K562 (cell line): ENCODE data around the gene CUX1. TPM values are rescaled to one million over a fixed set of nuclear protein-coding genes. Genes with fewer than 3 reads are reported as not detected.

Experiments
- ATAC-seq: fragments of 200-7000 bp; cut with Tn5 transposase; 3 replicates; pipeline ENCODE4 v1.9.1; 2020; ENCODE audit warnings: moderate library complexity
- BruUV-seq: library from RNA; stranded (reverse); fragments of 400-500 nt; replicated peaks from 2 replicates; lab custom pipeline; 2021; lab: Mats Ljungman, UMichigan
- CTCF ChIA-PET: fragments of 300-600 bp; formaldehyde crosslinking; extraction: SDS; loops from one replicate; lab custom pipeline; 2021; ENCODE audit warnings: low intra/inter-chr PET ratio; lab: Yijun Ruan, JAX
- POLR2A ChIA-PET: fragments of 300-600, 350-650 bp; sonication (Branson Sonifier 250); formaldehyde crosslinking; extraction: SDS; loops from one replicate; lab custom pipeline; 2021; ENCODE audit warnings: antibody characterized with exemption, inconsistent platforms; lab: Yijun Ruan, JAX
- DNase-seq, 4 experiments: peaks; one replicate each; pipeline versions ENCODE4 v3.0.0 to v3.0.0-alpha.2; 2011 to 2018; ENCODE audit warnings: low spot score in 3 of 4, mixed read lengths in 3 of 4; ENCODE audit errors: extremely low read depth in 1 of 4
- FAIRE-seq: peaks from 2 replicates; lab custom pipeline; 2011; peaks lifted over from hg19 to GRCh38; lab: Jason Lieb, UNC
- H2AFZ ChIP-seq: 2 replicates; pipeline ENCODE4 v1.6.0; 2011; ENCODE audit warnings: low read depth, low read length, control low read depth, inconsistent platforms
- H3K27ac ChIP-seq: fragments of 200-600 bp; 3 replicates; pipeline ENCODE4 v1.8.0; 2011; ENCODE audit warnings: low read depth, mild to moderate bottlenecking, control low read depth, inconsistent platforms, low read length, moderate library complexity, mixed read lengths; ENCODE audit errors: extremely low read depth
- H3K27me3 ChIP-seq, 2 experiments: fragments of 300-600 bp in 1 of 2; 2 replicates in 1 of 2; 3 replicates in 1 of 2; pipeline versions ENCODE4 v1.6.0 to v1.8.0; 2011; ENCODE audit warnings: inconsistent platforms in 2 of 2, low read length in 2 of 2, mild to moderate bottlenecking in 1 of 2, mixed read lengths in 1 of 2, moderate library complexity in 1 of 2; ENCODE audit not compliant: control insufficient read depth in 2 of 2, insufficient read depth in 2 of 2
- H3K36me3 ChIP-seq: fragments of 300-600 bp; 3 replicates; pipeline ENCODE4 v1.8.0; 2011; ENCODE audit warnings: mild to moderate bottlenecking, low read length, inconsistent platforms; ENCODE audit not compliant: control insufficient read depth, insufficient read depth
- H3K4me1 ChIP-seq, 2 experiments: fragments of 200-600 bp in 1 of 2; replicated peaks in 1 of 2; 2 replicates in 1 of 2; 3 replicates in 1 of 2; pipeline versions ENCODE4 v1.5.1 to v1.8.0; 2011; ENCODE audit warnings: inconsistent platforms in 2 of 2, low read length in 2 of 2, mild to moderate bottlenecking in 1 of 2, mixed read lengths in 1 of 2, moderate library complexity in 1 of 2; ENCODE audit not compliant: control insufficient read depth in 2 of 2, insufficient read depth in 2 of 2
- H3K4me2 ChIP-seq: 2 replicates; pipeline ENCODE4 v1.6.1; 2011; ENCODE audit warnings: low read length, control low read depth, inconsistent platforms, mixed read lengths; ENCODE audit not compliant: insufficient read depth
- H3K4me3 ChIP-seq: fragments of 200-600 bp; sonication (generic), shearing (Covaris generic); 2 replicates; pipeline ENCODE4 v1.5.1; 2016; ENCODE audit warnings: control low read depth, inconsistent platforms
- H3K79me2 ChIP-seq: fragments of 200-600 bp; 3 replicates; pipeline ENCODE4 v1.8.0; 2011; ENCODE audit warnings: low read length, inconsistent platforms; ENCODE audit not compliant: control insufficient read depth, insufficient read depth
- H3K9ac ChIP-seq, 2 experiments: 2 replicates each; pipeline versions ENCODE4 v1.6.0 to v1.6.1; 2011; ENCODE audit warnings: low read depth in 2 of 2, low read length in 2 of 2, control low read depth in 1 of 2, inconsistent platforms in 1 of 2, mild to moderate bottlenecking in 1 of 2, mixed read lengths in 1 of 2; ENCODE audit not compliant: insufficient read depth in 1 of 2
- H3K9me1 ChIP-seq: one replicate; pipeline ENCODE4 v1.6.0; 2011; ENCODE audit warnings: inconsistent platforms, mild to moderate bottlenecking, low read length, moderate library complexity; ENCODE audit not compliant: control insufficient read depth, insufficient read depth
- H3K9me3 ChIP-seq: replicated peaks from 2 replicates; pipeline ENCODE4 v1.5.1; 2011; ENCODE audit warnings: low read depth, low read length, inconsistent platforms; ENCODE audit not compliant: control insufficient read depth, insufficient read depth
- H4K20me1 ChIP-seq: replicated peaks from 2 replicates; pipeline ENCODE4 v1.6.1; 2011; ENCODE audit warnings: low read length, inconsistent platforms, mixed read lengths; ENCODE audit not compliant: control insufficient read depth, insufficient read depth
- CBFA2T3 ChIP-seq: fragments of 450-650 bp; IDR thresholded peaks from 2 replicates; pipeline ENCODE4 v1.6.1; 2017
- EHMT2 ChIP-seq: fragments of 450-650 bp; IDR thresholded peaks from 2 replicates; pipeline ENCODE4 v1.6.1; 2018; ENCODE audit warnings: antibody characterized with exemption
- NCOA4 ChIP-seq: fragments of 450-650 bp; IDR thresholded peaks from 2 replicates; pipeline ENCODE4 v1.6.1; 2018; ENCODE audit warnings: mild to moderate bottlenecking; ENCODE audit not compliant: partially characterized antibody
- NCOR1 ChIP-seq: fragments of 450-650 bp; IDR thresholded peaks from 2 replicates; pipeline ENCODE4 v1.6.1; 2016; ENCODE audit warnings: mild to moderate bottlenecking, moderate library complexity
- NFE2 ChIP-seq: IDR thresholded peaks from 2 replicates; pipeline ENCODE4 v1.6.1; 2014; ENCODE audit warnings: antibody characterized with exemption, low read depth
- OTX1 ChIP-seq: fragments of 450-650 bp; formaldehyde crosslinking; IDR thresholded peaks from 2 replicates; pipeline ENCODE4 v1.4.0; 2022; ENCODE audit warnings: mild to moderate bottlenecking
- SOX6 ChIP-seq: fragments of 450-650 bp; IDR thresholded peaks from 2 replicates; pipeline ENCODE4 v1.6.1; 2014; ENCODE audit warnings: mild to moderate bottlenecking
- ZNF75A ChIP-seq: fragments of 450-650 bp; formaldehyde crosslinking; IDR thresholded peaks from 2 replicates; pipeline ENCODE4 v1.4.0; 2020; ENCODE audit warnings: mild to moderate bottlenecking
- WGBS: fragments of 100-300 bp; shearing (Covaris generic); methylation state at CpG from one replicate; pipeline ENCODE4 v1.1.6; 2016; ENCODE audit warnings: low coverage, mixed read lengths; ENCODE audit not compliant: insufficient coverage; ENCODE audit errors: missing lambda C conversion rate; 5-methylcytosine and 5-hydroxymethylcytosine counted together
- in situ Hi-C: fragments of 300-500 bp; cut with MboI; formaldehyde crosslinking; loops from 4 replicates; pipeline ENCODE4 v1.15.0; 2018; ENCODE audit warnings: inconsistent platforms, mixed read lengths
- intact Hi-C: fragments of 100-400 bp; cut with micrococcal nuclease; formaldehyde crosslinking; loops from 2 replicates; pipeline ENCODE4 v1.14.2; 2022
- polyA plus RNA-seq, 8 experiments: library from polyadenylated mRNA; depleted of rRNA in 4 of 8; stranded (reverse) in 5 of 8; unstranded in 3 of 8; fragments of >200 nt; fragmentation: Nextera tagmentation in 2 of 8; fragmentation: Illumina TruSeq in 1 of 8; extraction: Ambion mirVana in 2 of 8; extraction: Trizol in 1 of 8; gene quantifications; 2 replicates each; pipeline versions ENCODE4 v1.2.1 to v1.2.3, GENCODE V29; 2011 to 2014; ENCODE audit warnings: inconsistent platforms in 1 of 8, missing spikeins in 1 of 8
- total RNA-seq, 7 experiments: library from RNA; depleted of rRNA in 6 of 7; stranded (reverse); fragments of >200 nt in 6 of 7; fragmentation: Illumina TruSeq in 2 of 7; extraction: Trizol in 2 of 7; gene quantifications; 2 replicates each; pipeline versions ENCODE4 v1.2.1 to v1.2.3, GENCODE V29; 2011 to 2021; ENCODE audit warnings: low replicate concordance in 1 of 7

Gene CUX1
- total and polyA plus RNA-seq, 9 of the 15 experiments (the other 6 are each of a cell fraction or from before 2014, with no cell fraction given) = 3.6 to 55.3 (median 25.2) TPM

DNA sequence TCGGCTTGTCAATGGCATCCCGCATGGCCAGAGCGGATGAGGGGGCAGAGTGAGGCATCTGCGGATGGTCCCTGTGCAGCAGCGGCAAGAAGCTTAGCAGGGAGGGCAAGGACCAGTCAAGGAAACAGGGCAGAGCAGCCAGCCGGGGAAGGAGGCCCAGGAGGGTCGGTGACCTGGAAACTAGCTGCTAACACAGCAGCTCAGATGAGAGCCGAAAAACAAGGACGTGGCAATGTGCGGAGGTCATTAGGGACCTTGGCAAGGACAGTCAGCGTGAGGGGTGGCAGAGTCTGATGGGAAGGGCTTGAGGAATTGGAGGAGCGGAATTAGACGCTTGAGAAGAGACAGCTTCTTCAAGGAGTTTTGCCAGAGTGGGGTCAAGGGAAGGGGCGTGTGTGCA lies 449.1 kb downstream of the CUX1 start (continued):
- TF ChIP-seq NCOA4 (no peak), CBFA2T3 (no peak), OTX1 (CRISPR knock-in tag) (no peak), EHMT2 (no peak), NFE2 (no peak), ZNF75A (no peak)
- TF ChIP-seq, all 486 proteins: peak for 0

DNA sequence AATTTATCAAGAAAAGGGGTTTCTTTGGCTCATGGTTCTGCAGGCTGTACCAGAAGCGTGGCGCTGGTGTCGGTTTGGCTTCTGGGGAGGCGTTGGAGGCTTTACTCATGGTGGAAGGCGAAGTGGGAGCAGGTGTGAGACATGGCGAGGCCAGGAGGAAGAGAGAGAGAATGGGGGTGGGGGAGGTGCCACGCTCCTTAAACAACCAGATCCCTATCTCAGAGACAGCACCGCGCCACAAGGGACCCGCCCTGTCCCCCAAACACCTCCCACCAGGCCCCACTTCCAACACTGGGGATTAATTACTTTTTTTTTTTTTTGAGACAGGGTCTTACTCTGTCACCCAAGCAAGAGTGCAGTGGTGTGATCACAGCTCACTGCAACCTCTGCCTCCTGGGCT lies 451.2 kb downstream of the CUX1 start:
- Histone ChIP-seq H3K9ac (peak overlapping the region in 1 of 2 experiments; percentile 73; a peak in 1 of 4 replicates), H3K9me3 (no peaks in the 10 kb centered on the region), H3K27me3 (peaks cover 0 to 16% of the 10 kb centered on the region in 2 experiments; a peak in 2 of 5 replicates), H3K4me3 (no peak overlapping the region), H3K27ac (no peak overlapping the region), H3K9me1 (peaks cover 6% of the 10 kb centered on the region), H3K36me3 (no peaks in the 10 kb centered on the region), H2AFZ (no peak overlapping the region), H3K4me1 (peaks cover 21 to 61% of the 10 kb centered on the region in 2 experiments), H3K4me2 (no peak overlapping the region), H3K79me2 (no peaks in the 10 kb centered on the region)
- CTCF ChIA-PET = interaction anchor here (0.6 kb wide), 2 partner anchors 166 to 580 kb away, joined by 3 read pairs; no protein-coding TSS in a partner anchor
- peak in 2 of 4 experiments; percentile 56 to 57 for DNase-seq
- POLR2A ChIA-PET = interaction anchor here (0.9 kb wide), 1 partner anchor 16 kb away, joined by 3 read pairs; no protein-coding TSS in a partner anchor
- ATAC-seq = no peak
- BruUV-seq = no TSS peak
- 5% methylated on average over 6 of the region's 10 CpGs for WGBS
- in situ Hi-C loops = no loop called here
- intact Hi-C loops = no loop called here
- no peak for FAIRE-seq
- TF ChIP-seq NCOR1 (no peak), SOX6 (peak; percentile 29; the same call in 1 of the 2 replicates)
- TF ChIP-seq, all 486 proteins: peak for 1
- peaks cover 12% of the 10 kb centered on the region for H4K20me1 ChIP-seq
